Measurements from ENCODE around the gene LYRM4.

LYRM4 gene

DNA sequence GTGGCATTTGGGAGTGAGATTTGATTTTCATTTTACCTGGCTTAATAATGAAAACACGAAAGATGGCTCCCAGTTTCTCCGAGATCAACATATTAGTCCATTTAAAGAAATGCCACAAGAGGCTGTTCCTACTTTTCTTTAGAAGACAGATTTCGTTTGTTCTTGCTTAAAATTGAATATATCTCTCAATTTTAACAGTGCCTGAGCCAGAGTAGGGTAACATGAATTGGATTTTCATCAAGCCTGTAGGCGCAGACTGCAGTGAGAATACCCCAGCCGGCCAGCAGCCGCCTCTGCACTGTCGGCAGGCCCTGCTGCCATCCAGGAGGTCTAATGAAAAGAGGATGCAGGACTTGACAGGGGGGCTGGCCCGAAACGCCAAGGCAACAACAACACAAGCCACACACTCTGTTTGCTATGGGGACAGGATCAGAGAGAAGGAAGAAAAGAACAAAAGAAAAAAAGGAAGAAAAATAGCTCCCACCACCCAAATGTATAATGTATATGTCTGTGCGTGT, 103.1 kb downstream of the LYRM4 start (continued):
- TF ChIP-seq ELK4 (IDR thresholded peaks at IDR 0.05; ENCODE audit: borderline replicate concordance, low read depth, low read length), result no peak

GRCh38 chr6:5156627-5157026, 104.1 kb downstream of the LYRM4 start:
- no peaks in the 10 kb centered on the region for H3K36me3 ChIP-seq (ENCODE audit: control insufficient read depth in 2 of 2, insufficient read depth in 1 of 2, low read length in 2 of 2)
- H3K9me3 ChIP-seq (ENCODE audit: control insufficient read depth, insufficient read depth, low read depth, low read length), result no peaks in the 10 kb centered on the region
- POLR2A ChIA-PET, result no interaction called here
- CTCF ChIA-PET, result interaction anchor here (1.7 kb wide), 1 partner anchor 13 kb away, joined by 9 read pairs; no protein-coding TSS in a partner anchor
- H3K4me3 ChIP-seq (ENCODE audit: low read depth, low read length), result no peak overlapping the region
- peaks cover 8% of the 10 kb centered on the region; the same call in 1 of the 2 replicates for H3K4me1 ChIP-seq (ENCODE audit: control insufficient read depth, insufficient read depth, low read length)
- H3K27ac ChIP-seq (ENCODE audit: extremely low read depth, low read depth, low read length), result no peak overlapping the region
- TF ChIP-seq, protein P1, sequence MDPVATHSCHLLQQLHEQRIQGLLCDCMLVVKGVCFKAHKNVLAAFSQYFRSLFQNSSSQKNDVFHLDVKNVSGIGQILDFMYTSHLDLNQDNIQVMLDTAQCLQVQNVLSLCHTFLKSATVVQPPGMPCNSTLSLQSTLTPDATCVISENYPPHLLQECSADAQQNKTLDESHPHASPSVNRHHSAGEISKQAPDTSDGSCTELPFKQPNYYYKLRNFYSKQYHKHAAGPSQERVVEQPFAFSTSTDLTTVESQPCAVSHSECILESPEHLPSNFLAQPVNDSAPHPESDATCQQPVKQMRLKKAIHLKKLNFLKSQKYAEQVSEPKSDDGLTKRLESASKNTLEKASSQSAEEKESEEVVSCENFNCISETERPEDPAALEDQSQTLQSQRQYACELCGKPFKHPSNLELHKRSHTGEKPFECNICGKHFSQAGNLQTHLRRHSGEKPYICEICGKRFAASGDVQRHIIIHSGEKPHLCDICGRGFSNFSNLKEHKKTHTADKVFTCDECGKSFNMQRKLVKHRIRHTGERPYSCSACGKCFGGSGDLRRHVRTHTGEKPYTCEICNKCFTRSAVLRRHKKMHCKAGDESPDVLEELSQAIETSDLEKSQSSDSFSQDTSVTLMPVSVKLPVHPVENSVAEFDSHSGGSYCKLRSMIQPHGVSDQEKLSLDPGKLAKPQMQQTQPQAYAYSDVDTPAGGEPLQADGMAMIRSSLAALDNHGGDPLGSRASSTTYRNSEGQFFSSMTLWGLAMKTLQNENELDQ (tag by site-specific recombination; IDR thresholded peaks at IDR 0.05; ENCODE audit: low read depth), result no peak
- TF ChIP-seq ZFP37 (tag by site-specific recombination; IDR thresholded peaks at IDR 0.05), result no peak
- TF ChIP-seq TRIM28 (IDR thresholded peaks at IDR 0.05; ENCODE audit: borderline replicate concordance, low read length), result no peak
- no peak for TF ChIP-seq ZNF366 (tag by site-specific recombination; conservative IDR thresholded peaks at IDR 0.05)
- TF ChIP-seq ZNF184 (tag by site-specific recombination; IDR thresholded peaks at IDR 0.05), result no peak
- TF ChIP-seq ZNF341 (tag by site-specific recombination; IDR thresholded peaks at IDR 0.05; ENCODE audit: low read depth), result no peak
- TF ChIP-seq ZNF280D (tag by site-specific recombination; IDR thresholded peaks at IDR 0.05), result no peak

- Histone ChIP-seq H3K27ac (ENCODE audit: extremely low read depth, low read depth, low read length) (no peak overlapping the region), H3K4me3 (ENCODE audit: low read depth, low read length) (no peak overlapping the region), H3K9me3 (ENCODE audit: control insufficient read depth, insufficient read depth, low read depth, low read length) (no peaks in the 10 kb centered on the region), H3K36me3 (ENCODE audit: control insufficient read depth in 2 of 2, insufficient read depth in 1 of 2, low read length in 2 of 2) (no peaks in the 10 kb centered on the region), H3K4me1 (ENCODE audit: control insufficient read depth, insufficient read depth, low read length) (peaks cover 12% of the 10 kb centered on the region)
- ChIA-PET CTCF (interaction anchor here (0.6 to 1.7 kb wide), 2 partner anchors 12 to 32 kb away, joined by 4 to 9 read pairs; no protein-coding TSS in a partner anchor), POLR2A (no interaction called here)
- TF ChIP-seq ZNF76 (tag by site-specific recombination; IDR thresholded peaks at IDR 0.05; ENCODE audit: borderline replicate concordance, low read depth), result no peak
- TF ChIP-seq, protein P2, sequence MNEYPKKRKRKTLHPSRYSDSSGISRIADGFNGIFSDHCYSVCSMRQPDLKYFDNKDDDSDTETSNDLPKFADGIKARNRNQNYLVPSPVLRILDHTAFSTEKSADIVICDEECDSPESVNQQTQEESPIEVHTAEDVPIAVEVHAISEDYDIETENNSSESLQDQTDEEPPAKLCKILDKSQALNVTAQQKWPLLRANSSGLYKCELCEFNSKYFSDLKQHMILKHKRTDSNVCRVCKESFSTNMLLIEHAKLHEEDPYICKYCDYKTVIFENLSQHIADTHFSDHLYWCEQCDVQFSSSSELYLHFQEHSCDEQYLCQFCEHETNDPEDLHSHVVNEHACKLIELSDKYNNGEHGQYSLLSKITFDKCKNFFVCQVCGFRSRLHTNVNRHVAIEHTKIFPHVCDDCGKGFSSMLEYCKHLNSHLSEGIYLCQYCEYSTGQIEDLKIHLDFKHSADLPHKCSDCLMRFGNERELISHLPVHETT (tag by site-specific recombination; IDR thresholded peaks at IDR 0.05), result no peak
- TF ChIP-seq ZNF837 (tag by site-specific recombination; IDR thresholded peaks at IDR 0.05), result no peak
- TF ChIP-seq ZNF16 (tag by site-specific recombination; IDR thresholded peaks at IDR 0.05; ENCODE audit: low read depth), result no peak
- TF ChIP-seq ZNF707 (tag by site-specific recombination; IDR thresholded peaks at IDR 0.05), result no peak
- TF ChIP-seq ZNF701 (tag by site-specific recombination; IDR thresholded peaks at IDR 0.05), result no peak
- no peak for TF ChIP-seq ZNF561 (tag by site-specific recombination; IDR thresholded peaks at IDR 0.05; ENCODE audit: borderline replicate concordance)
- no peak for TF ChIP-seq GLI2 (tag by site-specific recombination; IDR thresholded peaks at IDR 0.05; ENCODE audit: borderline replicate concordance, low read depth)
- no peak for TF ChIP-seq ZNF560 (tag by site-specific recombination; IDR thresholded peaks at IDR 0.05; ENCODE audit: borderline replicate concordance)
- no peak for TF ChIP-seq PRDM10 (tag by site-specific recombination; IDR thresholded peaks at IDR 0.05)
- TF ChIP-seq ZNF692 (tag by site-specific recombination; IDR thresholded peaks at IDR 0.05), result no peak
These were observed 104.8 kb downstream of the LYRM4 start for GRCh38 chr6:5155906-5156305.

Data from HEK293 (cell line).